Uterus (tissue), 2 donors: ENCODE results near the gene NOX3.

Source experiments
- CTCF ChIP-seq, 4 experiments: fragments of 200-600 bp in 2 of 4; fragments of 450-650 bp in 2 of 4; sonication (generic) in 2 of 4; IDR thresholded peaks; one replicate each; pipeline ENCODE4 v1.5.1; 2016 to 2019; ENCODE audit warnings: antibody characterized with exemption in 4 of 4, mild to moderate bottlenecking in 2 of 4, moderate library complexity in 1 of 4
- POLR2A ChIP-seq, 2 donors: fragments of 450-650 bp; IDR thresholded peaks; one replicate each; pipeline ENCODE4 v1.6.1; 2016; ENCODE audit warnings: antibody characterized with exemption in 2 of 2, mild to moderate bottlenecking in 1 of 2, moderate library complexity in 1 of 2

GRCh38 chr6:155429321-155429893 is 26.2 kb downstream of the NOX3 start:
- TF ChIP-seq CTCF (IDR thresholded peaks at IDR 0.05) (no peak), POLR2A (IDR thresholded peaks at IDR 0.05) (no peak)
